HG03039 (cell line): ENCODE data around the gene LRP2.
"Not testable (repeated sequence)": the region's sequence is repeated elsewhere in the genome, so short reads cannot be mapped to it uniquely, and the experiment has no call there.

Source experiments
- ATAC-seq: cut with Tn5 transposase; IDR thresholded peaks from one replicate; pipeline ENCODE4 v1.9.1; 2021; ENCODE audit warnings: mild to moderate bottlenecking, moderate library complexity; ENCODE audit not compliant: unreplicated experiment

LRP2 gene

DNA sequence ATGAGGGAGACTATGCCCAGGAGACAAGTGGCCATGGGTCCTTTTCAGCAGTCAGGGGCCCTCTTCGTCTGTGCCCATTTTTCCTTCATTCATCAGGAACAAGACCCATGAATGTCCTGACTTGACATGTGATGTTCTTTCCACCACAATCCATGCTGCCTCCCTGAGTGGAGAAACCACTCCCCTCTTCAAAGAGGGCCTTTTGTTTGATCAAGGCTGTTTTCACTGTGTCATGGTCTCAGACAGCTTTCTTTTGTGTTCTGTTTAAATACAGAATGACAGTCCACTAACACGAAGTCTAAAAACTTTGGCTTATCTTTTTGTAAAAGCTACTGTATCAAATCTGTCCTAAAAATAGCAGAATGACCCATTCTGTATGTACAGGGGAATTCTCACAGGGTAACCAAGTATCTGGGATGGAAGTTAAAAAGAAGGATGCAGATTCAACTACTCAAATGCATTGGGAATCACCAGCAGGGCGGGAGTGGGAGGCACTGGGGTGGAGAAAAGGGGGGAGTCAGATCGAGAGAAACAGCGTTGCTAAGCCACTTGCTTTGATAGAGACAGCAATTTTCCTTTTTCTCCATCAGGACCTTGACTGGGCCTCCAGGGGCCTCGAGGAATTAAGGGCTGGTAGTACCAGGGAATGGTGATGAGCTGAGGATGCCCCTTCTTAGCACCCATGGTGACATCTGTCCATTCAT lies 13.9 kb downstream of the LRP2 start:
- no peak for ATAC-seq

DNA sequence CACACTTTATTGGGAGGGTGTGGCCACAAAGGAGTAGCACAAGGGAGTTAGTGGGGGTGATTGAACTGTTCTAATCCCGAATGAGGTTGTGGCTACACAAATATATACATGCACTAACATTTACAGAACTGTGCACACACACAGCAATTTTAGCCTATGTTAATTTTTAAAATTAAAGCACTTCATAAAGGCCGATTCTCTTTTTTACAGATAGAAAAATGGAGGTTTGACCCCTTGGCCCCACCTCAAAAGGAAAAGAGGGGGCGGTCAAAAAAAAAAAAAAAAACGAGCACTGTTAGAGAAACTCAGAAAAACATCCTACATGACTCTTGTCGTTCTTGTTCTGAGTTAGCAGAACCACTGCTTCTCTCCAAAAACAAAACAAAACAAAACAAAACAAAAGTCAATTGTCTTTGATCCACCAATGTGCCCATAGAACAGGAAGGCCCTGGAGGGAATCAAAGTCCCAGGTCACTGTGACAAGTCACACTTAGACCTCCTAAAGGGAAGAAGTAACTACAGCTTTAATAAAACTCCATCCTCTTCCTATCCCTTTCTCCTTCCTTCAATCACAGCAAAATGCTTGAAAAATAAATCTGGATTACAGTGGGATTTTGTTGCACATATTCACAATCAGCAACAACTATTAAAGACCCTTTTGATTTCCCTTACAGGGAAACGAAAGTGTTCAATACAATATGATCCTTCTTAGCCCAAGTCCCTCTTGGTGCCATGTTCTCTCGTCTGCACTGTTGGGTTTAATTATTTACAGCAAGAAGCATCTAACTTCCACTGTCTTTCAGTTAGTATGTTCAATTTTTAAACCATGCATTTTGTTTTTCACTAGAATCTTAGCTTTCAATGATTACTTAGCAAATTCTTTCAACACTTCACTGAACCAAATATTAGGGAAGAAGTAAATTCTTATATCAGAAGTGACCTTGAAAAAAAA lies 16.6 kb downstream of the LRP2 start:
- ATAC-seq: no peak

DNA sequence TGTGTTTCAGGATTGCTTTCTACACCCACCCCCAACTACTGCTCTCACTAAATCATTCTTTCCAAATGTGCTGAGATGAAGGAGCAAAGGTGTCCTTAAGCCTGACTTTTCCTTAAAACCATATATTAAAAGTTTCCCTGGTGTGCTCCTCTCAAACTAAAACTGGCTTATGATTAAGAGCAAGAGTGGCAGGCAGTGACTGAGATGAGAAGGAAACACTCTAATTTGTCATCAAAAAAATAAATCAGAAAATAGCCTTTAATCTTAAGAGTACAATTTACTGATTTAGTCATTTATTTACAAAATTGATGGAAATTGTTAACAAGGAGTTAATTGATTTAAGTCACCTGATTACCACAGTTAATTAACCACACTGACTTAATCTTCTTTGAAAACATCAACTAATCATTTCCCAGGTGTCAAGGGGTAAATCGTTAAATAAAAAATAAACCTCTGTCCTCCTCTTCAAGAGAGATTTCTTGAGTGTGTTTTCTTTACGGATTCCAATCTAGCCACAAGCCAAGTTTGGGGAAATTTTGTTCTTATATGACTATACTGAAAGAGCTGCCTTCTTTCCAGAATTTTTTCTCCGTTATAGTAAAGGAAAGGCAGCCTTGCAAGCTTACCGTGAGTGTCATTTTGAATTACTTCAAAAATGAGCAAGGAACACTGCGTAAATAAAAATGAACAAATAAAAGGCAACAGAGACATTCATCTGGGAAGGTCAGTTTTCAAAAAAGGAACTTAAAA lies 17.4 kb downstream of the LRP2 start:
- no peak for ATAC-seq

DNA sequence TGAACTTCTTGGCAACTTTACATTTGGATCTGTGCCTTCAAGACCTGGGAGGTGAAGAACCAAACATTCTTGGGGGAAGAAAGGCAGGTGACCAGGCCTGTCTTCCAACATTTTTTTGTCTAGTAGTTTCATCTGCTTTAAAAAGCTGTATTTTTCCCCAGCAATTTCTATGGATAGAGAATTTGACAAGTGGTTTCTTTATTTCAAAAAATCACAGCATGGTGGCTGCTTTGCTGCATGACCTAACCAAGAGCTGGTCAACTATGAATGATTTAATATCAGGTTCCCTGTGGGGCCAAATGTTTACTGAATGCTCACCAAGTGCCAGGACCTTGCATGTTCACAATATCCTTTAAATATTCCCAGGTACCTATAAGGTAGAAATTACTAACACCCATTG lies 19.1 kb downstream of the LRP2 start:
- ATAC-seq: no peak

DNA sequence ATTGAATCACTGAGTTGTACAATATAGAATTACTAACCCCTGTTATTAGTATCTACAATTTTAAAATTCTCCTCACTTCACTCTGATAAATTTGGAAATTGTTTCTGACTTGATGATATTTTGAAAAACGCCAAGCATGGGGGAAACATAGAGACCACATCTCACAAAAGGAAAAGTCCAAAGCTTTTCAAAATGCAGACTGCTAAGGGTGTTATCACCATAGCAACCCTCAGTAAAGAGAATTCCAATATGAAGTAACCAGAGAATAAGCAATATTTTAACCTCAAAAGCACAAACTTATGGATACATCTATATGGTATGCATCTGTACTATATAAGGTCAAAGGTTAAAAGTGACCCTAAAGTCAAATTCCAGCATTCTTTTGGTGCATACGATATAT lies 22.7 kb downstream of the LRP2 start:
- ATAC-seq: no peak

DNA sequence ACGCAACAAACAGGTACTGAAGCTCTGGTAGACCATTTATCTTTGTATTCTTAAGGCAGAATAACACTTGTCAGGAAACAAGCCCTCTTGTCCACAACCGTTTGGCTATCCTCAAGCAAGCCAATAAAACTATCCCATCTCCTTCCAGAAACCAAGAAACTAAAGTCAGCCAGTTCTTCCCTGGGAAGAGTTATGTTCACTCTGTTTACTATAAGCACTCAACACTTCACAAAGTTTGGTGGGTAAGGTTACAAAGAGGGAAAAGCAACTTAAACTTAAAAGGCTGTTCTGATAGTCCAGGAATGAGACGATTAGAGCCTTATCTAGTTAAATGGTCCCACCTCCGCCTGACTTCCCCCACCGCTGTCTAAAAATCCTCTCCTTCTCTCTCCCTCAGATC lies 25.6 kb downstream of the LRP2 start:
- ATAC-seq: no peak

DNA sequence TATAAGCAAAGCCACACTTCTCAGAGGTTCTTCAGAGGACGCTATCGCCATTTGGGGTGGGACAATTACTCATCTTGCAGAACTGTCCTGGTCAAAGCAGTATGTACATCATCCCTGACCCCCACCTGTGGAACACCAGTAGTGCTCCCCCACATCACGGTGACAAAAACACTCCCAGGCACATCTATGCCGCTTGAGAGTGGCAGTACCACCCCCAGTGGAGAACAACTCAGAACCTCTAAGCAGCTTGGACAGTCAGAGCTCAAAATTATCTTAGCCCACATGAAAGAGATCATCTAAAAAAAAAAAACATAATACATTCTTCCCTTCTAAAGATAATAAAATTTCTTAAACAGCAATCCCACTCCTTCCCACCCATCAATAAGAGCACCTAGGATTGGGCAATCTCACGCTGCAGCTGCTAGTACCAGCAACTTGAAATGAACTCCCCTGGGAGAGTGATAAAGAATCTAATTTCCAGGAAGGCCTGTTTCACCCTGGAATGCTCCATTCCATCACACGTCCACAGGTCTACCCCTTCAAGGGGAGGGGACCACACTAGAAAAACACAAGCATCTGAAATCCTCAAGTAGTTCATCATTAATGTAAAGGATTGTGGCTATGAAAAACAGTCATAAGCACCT lies 31.7 kb downstream of the LRP2 start:
- no peak for ATAC-seq

DNA sequence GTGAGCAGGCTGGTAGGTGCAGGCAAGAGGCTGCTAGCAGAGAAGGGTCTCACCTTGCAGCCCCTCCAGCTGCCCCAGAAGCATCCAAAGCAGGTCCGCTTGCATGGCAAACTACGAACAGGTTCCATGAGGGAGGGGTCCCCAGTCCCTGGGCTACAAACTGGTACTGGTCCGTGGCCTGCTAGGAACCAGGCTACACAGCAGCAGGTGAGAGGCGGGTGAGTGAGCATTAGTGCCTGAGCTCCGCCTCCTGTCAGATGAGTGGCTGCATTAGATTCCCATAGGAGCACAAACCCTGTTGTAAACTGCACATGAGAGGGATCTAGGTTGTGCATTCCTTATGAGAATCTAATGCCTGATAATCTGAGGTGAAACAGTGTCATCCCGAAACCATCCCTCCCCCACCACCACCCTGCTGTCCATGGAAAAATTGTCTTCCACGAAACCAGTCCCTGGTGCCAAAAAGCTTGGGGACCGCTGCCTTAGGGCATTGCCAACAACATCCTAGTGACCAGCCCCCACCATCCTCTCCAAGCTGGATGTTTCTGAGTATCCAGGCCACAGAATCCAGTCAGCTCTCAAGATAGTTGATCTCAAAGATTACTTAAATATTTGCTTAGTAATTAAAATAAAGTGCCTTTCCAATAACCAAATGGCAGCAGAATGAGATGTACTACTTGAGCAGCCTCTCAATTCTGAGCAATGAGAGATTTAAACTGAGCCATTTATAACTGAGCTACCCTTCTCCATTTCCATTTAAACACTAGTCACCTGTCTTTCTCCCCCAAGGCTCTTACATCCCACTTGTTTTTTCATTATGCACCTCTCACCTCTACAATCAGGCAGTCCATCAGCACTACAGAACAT lies 32.4 kb downstream of the LRP2 start:
- no peak for ATAC-seq

DNA sequence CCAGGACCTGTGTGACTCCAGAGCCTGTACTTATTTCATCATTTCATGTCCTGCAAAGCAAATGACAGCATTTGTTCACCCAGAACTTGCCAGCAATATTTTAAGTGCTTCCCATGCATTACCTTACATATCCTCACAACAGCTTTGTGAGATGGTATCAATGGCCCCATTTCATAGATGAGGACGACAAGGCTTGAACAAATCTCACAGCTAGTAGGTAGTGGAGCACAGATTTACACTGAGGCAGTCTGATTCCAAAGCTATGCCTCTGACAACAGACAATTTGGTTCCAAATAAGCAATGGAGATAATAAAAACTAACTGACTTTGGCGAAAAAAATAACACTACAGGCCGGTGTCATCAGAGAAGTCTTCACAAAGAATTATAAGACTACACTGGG lies 33.5 kb downstream of the LRP2 start:
- ATAC-seq: no peak

DNA sequence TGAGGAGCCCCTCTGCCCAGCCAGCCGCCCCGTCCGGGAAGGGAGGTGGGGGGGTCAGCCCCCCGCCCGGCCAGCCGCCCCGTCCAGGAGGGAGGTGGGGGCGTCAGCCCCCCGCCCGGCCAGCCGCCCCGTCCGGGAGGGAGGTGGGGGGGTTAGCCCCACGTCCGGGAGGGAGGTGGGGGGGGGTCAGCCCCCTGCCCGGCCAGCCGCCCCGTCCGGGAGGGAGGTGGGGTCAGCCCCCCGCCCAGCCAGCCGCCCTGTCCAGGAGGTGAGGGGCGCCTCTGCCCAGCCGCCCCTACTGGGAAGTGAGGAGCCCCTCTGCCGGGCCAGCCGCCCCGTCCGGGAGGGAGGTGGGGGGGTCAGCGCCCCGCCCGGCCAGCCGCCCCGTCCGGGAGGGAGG lies 34.5 kb downstream of the LRP2 start:
- ATAC-seq: not testable (repeated sequence)

DNA sequence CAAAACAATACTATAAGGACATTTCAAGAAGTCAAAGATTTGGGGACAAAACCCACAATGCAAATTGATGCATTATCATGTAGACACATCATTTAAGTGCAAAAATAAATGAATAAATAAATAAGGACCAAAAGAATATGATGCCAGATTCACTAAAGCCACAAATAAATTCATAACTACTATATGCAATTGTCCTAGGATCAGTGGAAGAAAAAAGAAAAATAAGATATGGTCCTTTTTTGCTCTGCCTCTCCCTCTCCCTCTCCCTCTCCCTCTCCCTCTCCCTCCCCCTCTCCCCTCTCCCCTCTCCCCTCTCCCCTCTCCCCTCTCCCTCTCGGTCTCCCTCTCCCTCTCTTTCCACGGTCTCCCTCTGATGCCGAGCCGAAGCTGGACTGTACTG lies 36.4 kb downstream of the LRP2 start:
- not testable (repeated sequence) for ATAC-seq

DNA sequence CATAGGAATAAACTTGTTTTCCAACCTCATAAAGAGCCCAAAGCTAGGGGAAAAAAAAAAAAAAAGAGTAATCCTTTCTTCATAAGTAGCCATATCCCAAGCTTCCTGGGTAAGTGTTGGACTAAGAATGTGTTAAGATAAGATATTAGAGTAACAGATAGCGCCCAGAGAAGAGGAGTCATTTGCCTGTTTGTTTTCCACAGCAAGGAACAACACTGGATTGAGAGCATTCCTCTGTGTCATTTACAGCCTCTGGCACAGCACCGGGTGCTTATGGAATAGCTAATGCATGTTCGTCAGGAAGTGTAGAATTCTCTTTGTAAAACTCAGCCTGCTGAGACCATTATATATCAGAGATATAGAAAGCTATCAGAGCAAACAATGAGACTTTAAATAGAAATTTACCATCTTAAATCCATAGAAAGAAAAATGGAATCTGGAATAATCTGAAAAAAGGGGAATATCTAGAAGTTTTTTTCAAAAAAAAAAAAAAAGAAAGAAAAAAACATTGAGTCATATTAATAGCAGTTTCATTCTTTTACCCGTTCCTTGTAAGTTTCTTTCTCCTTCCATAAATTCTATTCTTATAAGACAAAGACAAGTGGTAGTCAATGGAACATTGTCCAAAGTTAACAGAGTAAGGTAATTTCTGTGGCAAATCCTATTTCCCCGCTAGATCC lies 37.6 kb downstream of the LRP2 start:
- ATAC-seq: no peak

DNA sequence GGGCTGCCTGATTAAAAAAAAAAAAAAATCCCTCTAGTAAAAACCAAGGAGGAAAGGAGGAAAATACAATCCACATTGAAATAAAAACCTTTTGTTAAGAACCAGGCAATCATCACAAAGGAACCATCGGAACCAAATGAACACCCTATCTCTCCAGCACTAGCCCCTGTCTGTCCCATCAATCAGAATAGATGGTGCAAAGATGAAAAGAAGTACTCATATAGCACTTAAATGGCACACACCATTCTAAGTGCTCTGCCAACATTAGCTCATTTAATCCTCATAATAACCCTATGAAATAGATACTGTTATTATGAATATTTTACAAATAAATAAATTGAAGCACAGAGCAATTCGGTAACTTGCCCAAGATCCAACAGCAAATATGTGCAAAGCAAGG lies 38.5 kb downstream of the LRP2 start:
- no peak for ATAC-seq

DNA sequence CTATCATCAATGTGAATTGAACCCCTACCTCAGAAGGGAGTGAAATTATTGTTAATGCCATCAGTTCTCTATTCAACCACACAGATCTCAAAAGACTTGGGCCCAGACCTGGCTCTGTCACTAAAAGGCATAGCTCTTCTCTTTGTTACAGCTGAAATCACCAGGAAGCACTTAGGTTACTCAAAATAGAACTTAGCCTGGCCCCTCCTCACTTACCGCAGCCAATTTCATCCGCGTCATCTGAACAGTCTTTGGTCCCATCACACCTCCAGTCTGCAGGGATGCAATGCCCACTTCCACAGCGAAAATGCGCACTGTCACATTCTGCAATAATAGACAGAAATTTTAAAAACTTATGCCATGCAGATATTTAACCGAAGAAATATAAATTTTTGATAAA lies 41.8 kb downstream of the LRP2 start:
- ATAC-seq: no peak

DNA sequence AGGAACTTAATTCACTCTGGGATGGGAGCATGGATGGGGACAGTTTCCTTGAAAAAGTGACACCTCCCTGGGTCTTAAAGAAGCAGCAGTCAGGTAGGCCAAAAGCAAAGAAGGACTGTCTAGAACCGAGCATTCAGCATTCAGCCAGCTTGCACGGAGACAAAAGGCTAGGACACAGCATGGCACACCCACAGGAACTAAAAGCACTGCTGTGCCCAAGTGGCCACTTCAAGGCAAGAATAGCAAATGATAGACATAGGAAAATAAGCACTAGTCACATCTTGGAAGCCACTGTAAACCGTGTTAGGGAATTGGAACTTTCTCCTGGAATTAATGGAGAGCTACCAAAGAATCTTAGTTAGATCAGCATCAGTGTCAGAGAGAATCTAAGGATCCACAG lies 47.0 kb downstream of the LRP2 start:
- no peak for ATAC-seq

DNA sequence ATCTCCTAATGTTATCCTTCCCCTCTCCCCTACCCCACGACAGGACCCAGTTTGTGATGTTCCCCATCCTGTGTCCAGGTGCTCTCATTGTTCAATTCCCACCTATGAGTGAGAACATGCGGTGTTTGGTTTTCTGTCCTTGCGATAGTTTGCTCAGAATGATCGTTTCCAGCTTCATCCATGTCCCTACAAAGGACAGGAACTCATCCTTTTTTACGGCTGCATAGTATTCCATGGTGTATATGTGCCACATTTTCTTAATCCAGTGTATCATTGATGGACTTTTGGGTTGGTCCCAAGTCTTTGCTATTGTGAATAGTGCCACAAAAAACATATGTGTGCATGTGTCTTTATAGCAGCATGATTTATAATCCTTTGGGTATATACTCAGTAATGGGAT lies 54.0 kb downstream of the LRP2 start:
- not testable (repeated sequence) for ATAC-seq

DNA sequence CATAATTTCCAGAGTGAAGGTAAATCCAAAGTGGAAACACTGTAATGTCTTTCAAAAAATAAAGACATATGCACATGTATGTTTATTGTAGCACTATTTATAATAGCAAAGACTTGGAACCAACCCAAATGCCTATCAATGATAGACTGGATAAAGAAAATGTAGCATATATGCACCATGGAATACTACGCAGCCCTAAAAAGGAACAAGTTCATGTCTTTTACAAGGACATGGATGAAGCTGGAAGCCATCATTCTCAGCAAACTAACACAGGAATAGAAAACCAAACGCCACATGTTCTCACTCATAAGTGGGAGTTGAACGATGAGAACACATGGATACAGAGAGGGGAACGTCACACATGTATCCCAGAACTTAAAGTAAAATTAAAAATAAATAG lies 57.6 kb downstream of the LRP2 start:
- not testable (repeated sequence) for ATAC-seq

DNA sequence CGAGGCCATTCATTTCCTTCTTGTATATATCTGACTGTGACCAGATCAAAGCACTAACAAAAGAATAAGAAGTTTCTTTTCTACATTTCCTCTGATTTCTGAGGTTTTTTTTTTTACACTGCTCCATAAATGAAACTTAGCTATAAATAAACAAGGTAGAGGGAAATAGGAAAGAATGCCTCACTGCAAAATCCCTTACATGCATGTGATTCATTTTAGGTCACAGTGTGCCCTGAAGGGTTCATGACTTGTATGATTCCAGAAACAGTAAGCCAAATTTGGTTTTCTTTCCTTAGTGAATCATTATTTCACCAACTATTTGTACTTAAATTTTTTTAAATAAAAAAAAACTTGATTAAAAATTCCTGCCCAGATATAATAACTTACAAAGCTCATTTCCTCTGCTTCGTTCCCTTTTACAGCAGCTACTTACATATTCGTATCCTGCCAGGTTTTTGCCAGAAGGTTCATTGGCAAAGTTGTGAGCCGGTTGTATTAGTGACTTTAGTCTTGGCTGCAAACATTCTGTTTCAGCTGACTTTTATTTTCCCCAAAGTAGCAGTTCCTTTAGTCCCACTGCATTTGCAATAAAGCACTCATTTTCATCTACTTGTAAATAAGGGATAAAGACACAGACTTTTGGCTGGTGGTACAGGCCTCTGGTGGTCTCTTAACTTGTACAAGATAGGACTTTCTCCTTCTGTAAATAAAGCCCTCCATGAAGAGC lies 58.6 kb downstream of the LRP2 start:
- no peak for ATAC-seq

DNA sequence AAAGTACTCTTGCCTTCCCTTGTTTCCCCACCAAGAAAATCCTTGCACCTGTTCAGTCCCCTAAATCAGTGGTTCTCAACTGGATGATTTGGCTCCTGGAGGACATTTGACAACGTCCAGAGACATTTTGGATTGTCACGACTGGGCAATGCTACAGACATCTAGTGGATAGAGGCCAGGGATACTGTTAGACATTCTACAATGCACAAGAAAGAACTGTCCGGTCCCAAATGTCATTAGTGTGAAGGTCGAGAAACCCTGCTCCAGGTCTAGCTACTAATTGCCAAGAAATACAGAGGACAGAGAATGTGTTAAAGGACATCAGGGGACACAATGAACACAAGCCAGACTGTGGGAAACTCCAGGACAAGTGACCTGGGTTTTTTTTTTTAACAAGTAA lies 60.0 kb downstream of the LRP2 start:
- no peak for ATAC-seq
